HG02678 (cell line): ENCODE measurements around the gene DNLZ.

ENCODE experiments used
- ATAC-seq: cut with Tn5 transposase; IDR thresholded peaks from one replicate; pipeline ENCODE4 v1.9.1; 2021; ENCODE audit warnings: mild to moderate bottlenecking, moderate library complexity; ENCODE audit not compliant: unreplicated experiment

DNLZ gene

GRCh38 chr9:136345281-136346156 is 18.0 kb downstream of the DNLZ start:
- no peak for ATAC-seq

DNA sequence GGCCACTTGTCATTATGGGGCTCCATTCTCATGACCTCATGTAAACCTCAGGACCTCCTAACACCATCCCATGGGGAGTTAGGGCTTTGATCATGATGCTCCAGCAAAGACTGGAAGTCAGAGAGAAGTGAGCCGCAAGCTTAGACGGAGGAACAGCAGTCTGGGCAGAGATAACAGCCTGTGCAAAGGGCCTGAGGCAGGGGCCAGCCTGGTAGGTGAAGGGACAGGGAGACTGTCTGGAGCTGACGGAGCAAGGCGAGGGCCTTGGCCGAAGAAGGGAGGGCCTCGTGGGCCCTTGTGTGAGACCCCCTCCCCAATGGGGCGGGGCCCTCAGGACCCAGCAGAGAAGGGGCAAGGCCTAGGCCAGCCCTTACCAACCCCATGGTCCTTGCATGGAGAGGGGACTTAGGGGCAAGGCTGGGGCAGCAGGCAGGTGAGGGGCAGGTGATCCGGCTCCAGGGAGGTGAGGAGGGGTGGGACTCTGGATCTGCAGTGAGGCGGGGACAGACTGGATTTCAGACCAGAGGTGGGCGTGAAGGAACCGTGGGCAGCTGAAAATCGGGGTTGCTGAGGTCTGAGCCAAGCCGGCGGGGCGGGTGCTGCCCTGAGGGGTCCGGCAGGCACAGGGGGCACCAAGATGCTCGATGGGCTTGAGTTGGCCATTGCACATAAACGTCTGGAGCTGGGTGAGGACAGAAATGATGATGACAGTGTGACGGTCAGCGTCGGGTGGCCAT is 18.8 kb downstream of the DNLZ start:
- ATAC-seq, result no peak

DNA sequence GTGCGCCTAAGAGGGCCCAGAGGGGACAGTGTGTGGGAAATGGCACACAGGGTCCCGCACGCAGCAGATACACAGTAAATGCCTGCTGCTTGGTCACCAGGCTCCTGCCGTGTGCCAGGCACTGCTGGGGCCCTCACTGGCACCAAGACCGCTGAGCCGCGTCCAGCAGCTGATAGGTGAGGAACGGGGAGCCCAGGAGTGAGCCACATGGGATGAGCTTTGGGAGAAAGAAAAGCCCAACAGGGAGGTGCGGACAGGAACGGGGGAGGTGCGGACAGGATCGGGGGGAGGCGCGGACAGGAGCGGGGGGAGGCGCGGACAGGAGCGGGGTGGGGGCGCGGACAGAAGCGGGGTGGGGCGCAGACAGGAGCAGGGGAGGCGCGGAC is 19.7 kb downstream of the DNLZ start:
- no peak for ATAC-seq

DNA sequence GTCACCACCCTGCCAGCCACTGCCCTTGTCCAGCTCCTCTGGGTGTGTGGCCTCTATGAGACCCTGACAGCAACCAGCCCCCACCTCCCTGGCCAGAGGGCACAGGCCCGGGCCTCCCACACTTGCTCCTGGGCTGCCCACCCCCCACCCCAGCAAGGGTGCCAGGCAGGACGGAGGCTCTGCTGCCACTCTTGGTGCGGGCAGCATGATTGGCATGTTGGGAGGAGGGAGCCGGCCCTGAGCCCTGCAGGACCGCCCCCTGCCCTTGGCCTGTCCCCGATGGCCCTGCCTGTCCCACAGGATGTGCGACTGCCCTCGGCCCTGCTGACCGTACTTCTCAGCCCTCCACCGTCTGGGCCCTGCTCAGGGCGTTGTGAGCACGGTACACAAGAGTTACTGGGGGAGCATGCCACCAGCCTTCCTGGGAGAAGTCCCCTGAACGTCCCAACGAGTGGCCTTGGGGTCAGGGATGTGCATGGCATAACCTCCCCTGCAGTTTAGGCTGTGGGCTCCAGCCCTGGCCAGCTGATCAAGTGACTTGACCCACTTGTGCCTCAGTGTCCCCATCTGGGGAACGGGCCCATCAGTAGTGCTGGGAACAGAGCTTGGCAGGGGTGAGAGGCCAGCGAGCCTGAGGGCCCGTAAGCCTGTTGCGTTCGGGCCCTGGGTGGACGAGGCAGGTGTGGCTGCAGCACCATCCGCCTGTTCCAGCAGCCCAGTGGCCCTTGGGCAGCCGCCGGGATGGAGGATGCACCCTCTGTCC is 20.2 kb downstream of the DNLZ start:
- no peak for ATAC-seq

DNA sequence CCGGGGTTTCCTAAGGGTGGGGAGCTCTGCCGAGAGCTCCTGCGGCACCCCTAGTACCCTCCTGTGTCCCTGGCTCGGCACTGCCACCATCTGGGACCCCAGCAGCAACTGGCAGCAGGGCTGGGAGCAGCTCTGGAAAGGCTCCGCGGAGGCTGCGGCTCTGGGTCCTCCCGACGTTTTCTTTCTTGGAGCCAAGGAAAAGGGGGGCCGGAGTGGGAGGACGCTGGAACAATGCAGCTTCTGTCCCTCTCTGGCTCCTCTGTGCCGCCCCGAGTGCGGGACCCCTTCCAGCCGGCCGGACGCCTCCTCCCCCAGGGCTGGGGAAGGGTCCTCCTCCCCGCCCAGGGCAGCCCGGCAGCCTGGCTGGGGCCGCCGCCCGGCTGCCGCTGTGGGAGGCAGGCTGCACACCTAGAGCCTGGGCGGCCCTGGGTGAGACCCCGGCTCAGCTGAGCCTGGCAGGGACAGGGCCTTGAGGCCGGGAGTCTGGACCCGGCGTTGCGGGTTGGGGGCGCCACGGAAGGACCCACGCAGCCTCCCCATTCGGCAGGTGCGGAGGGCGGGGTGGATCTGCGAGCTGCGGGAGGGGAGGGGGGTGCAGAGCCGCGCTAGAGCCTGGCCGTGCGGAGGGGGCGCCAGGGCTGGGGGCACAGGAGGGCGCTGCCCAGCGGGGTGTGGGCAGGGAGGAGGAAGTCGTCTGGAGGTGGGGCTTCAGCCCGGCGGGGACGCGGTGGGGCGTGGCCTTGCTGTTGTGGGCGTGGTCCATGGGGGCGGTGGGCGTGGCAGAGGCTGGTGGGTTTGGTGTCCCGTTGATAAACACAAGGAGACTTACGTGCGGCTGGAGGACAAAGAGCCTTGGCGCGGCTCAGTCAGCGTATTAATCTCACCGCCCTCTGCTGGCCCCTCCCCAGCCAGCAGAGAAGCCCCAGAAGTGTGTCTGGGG is 21.1 kb downstream of the DNLZ start:
- no peak for ATAC-seq

GRCh38 chr9:136341769-136342168 is 21.8 kb downstream of the DNLZ start:
- no peak for ATAC-seq

- no peak for ATAC-seq
Observed at GRCh38 chr9:136341042-136341655, 22.4 kb downstream of the DNLZ start.

DNA sequence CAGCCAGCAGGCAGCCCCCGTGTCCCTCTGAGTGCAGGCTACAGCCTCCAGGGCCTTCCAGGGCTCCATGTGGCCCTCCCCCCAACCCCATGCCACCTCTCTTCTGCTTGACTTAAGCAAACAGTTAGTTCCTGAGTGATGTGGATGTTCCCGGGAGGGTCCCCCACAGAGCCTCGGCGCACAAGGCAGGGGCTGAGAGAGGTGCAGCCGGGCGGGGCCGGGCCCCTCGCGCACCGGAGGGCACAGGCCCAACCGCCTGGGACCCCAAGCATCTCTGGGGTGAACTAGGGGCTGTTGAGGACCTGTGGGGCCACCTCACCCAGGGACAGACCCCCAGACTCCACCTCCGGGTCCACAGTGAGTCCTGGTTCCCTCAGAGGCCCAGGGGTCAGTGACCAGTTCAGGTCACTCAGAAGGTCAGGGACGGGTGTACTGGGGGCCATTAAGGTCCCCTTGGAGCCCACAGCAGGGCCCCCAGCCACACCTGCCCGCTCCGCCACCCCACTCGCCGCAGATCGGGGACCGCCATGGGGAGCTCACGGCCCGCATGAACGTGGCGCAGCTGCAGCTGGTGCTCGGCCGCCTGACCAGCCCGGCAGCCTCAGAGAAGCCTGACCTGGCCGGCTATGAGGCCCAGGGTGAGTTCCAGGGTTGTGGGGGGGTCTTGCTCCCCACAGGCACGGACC is 23.0 kb downstream of the DNLZ start:
- ATAC-seq, result no peak

- ATAC-seq, result no peak
Observed at GRCh38 chr9:136339958-136340310, 23.6 kb downstream of the DNLZ start.

- ATAC-seq, result no peak
Observed at GRCh38 chr9:136339173-136339957, 24.2 kb downstream of the DNLZ start.

GRCh38 chr9:136338511-136338910 is 25.0 kb downstream of the DNLZ start:
- no peak for ATAC-seq

- no peak for ATAC-seq
Observed at GRCh38 chr9:136337416-136338395, 25.8 kb downstream of the DNLZ start.

DNA sequence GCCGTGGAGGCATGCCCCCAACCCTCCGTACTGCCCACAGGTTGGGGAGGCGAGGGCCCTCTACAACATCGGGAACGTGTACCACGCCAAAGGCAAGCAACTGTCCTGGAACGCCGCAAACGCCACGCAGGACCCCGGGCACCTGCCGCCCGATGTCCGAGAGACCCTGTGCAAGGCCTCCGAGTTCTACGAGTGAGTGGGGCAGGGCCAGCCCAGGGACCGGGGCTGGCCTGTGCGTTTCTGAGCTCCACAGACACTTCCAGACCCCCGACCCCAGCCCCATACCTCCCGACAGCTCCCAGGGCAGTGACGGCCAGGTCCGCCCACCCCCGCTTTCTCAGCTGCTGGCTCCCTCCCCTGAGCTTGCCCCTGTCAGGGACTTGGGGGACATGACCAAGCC is 26.7 kb downstream of the DNLZ start:
- no peak for ATAC-seq

- ATAC-seq, result no peak
Observed at GRCh38 chr9:136336156-136336870, 27.2 kb downstream of the DNLZ start.

DNA sequence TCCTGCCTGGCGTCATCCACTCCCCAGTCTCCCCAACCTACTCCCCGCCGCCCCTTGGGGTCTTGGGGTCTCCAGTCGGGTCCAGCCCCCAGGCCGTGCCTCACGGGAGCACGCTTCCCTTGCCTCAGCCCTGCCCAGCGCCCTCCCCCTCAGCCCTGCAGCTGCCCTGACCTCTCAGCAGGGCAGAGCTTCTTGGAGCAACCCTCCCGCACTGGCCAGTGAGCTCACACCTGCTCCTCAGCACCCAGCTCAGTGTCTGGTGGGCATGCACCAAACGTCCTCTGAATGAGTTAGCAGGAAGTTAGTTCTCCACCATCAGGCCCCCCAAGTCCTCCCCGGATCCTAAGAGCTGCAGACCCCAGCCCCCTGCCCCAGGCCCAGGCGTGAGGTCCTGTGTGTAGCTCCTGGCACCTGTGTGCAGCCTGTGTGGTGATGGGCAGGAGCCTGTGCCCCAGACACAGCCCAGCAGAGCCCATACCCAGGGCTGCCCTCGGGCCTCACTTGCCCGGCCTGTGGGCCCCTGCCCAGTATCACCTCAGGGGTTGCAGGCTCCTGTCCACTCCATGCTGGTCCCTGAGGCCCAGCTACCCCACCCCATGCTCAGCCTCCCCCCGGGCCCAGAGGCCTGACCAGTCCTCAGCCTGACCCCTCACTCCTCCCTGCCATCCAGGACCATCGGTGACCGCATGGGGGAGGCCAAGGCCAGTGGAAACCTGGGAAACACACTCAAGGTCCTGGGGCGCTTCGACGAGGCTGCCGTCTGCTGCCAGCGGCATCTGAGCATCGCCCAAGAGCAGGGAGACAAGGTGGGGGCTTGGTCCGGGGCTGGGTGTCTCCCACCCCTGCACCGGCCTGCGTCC is 28.0 kb downstream of the DNLZ start:
- ATAC-seq, result no peak

- no peak for ATAC-seq
Observed at GRCh38 chr9:136334541-136334940, 29.0 kb downstream of the DNLZ start.
